Stomach (tissue), 4 donors: ENCODE measurements around the gene POLR1C.

Experiments
- POLR2A ChIP-seq, 4 donors: fragments of 450-650 bp; IDR thresholded peaks; one replicate each; pipeline ENCODE4 v1.6.1; 2016; ENCODE audit warnings: antibody characterized with exemption in 4 of 4, control low read depth in 2 of 4, mild to moderate bottlenecking in 1 of 4, moderate library complexity in 1 of 4
- POLR2AphosphoS5 ChIP-seq, 3 donors: sonication (generic); formaldehyde crosslinking; IDR thresholded peaks; one replicate each; pipeline ENCODE4 v1.6.1; 2016; ENCODE audit warnings: antibody characterized with exemption in 3 of 3
- TF ChIP-seq, protein P1 (sequence below), 7 experiments: fragments of 450-650 bp in 4 of 7; fragments of 200-600 bp in 3 of 7; sonication (generic) in 3 of 7; IDR thresholded peaks; one replicate each; pipeline ENCODE4 v1.5.1; 2016 to 2019; ENCODE audit warnings: antibody characterized with exemption in 7 of 7, control low read depth in 2 of 7, mild to moderate bottlenecking in 1 of 7

DNA sequence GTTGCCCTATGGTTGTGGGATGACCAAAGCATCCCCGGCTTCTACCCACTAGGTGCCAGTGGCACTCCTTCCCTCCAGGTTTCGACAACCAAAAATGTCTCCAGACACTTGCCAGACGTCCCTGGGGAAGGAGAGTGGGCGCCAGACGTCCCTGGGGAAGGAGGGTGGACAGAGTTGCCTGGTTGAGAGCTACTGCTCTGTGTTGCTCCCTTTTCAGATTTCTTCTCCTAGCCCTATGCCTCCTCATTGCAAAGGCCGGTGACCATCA, 19.8 kb upstream of the POLR1C start:
- TF ChIP-seq, protein P1, sequence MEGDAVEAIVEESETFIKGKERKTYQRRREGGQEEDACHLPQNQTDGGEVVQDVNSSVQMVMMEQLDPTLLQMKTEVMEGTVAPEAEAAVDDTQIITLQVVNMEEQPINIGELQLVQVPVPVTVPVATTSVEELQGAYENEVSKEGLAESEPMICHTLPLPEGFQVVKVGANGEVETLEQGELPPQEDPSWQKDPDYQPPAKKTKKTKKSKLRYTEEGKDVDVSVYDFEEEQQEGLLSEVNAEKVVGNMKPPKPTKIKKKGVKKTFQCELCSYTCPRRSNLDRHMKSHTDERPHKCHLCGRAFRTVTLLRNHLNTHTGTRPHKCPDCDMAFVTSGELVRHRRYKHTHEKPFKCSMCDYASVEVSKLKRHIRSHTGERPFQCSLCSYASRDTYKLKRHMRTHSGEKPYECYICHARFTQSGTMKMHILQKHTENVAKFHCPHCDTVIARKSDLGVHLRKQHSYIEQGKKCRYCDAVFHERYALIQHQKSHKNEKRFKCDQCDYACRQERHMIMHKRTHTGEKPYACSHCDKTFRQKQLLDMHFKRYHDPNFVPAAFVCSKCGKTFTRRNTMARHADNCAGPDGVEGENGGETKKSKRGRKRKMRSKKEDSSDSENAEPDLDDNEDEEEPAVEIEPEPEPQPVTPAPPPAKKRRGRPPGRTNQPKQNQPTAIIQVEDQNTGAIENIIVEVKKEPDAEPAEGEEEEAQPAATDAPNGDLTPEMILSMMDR (IDR thresholded peaks at IDR 0.05): no peak
- no peak for TF ChIP-seq POLR2AphosphoS5 (IDR thresholded peaks at IDR 0.05)
- TF ChIP-seq POLR2A (IDR thresholded peaks at IDR 0.05): no peak
